HL-60 (cell line): ENCODE results near the gene UBR4.

Experiments
- DNase-seq, 2 experiments: peaks; one replicate each; pipeline ENCODE4 v3.0.0-alpha.2; 2010 to 2020; ENCODE audit warnings: low read depth in 1 of 2, low spot score in 1 of 2
- H3K27ac ChIP-seq: fragments of 250-450 bp; sonication (Bioruptor Pico); replicated peaks from 2 replicates; pipeline ENCODE4 v1.5.1; 2020; ENCODE audit warnings: mild to moderate bottlenecking, moderate library complexity
- H3K27me3 ChIP-seq: fragments of 250-450 bp; sonication (Bioruptor Pico); 2 replicates; pipeline ENCODE4 v1.5.1; 2021; ENCODE audit warnings: mild to moderate bottlenecking, moderate library complexity; ENCODE audit not compliant: insufficient read depth, poor library complexity, severe bottlenecking
- H3K4me3 ChIP-seq: replicated peaks from 2 replicates; pipeline ENCODE4 v1.5.1; 2011; ENCODE audit warnings: mild to moderate bottlenecking, control low read depth, low read length; ENCODE audit not compliant: insufficient read depth
- CTCF ChIP-seq: IDR thresholded peaks from one replicate; pipeline ENCODE4 v1.5.1; 2011; ENCODE audit warnings: low read length, control low read depth, inconsistent platforms; ENCODE audit not compliant: insufficient read depth
- GABPA ChIP-seq: IDR thresholded peaks from 2 replicates; pipeline ENCODE4 v1.6.1; 2012; ENCODE audit warnings: low read depth
- POLR2AphosphoS5 ChIP-seq: IDR thresholded peaks from 2 replicates; pipeline ENCODE4 v1.6.1; 2012; ENCODE audit warnings: low read depth
- SPI1 ChIP-seq: IDR thresholded peaks from 2 replicates; pipeline ENCODE4 v1.6.1; 2012; ENCODE audit warnings: low read depth, mild to moderate bottlenecking, borderline replicate concordance
- TF ChIP-seq, protein P1 (sequence below): IDR thresholded peaks from 2 replicates; pipeline ENCODE4 v1.6.1; 2012; ENCODE audit warnings: low read depth; ENCODE audit not compliant: insufficient replicate concordance

UBR4 gene

GRCh38 chr1:19033515-19033839, 176.6 kb downstream of the UBR4 start:
- Histone ChIP-seq H3K27me3 (peaks cover 12% of the 10 kb centered on the region), H3K27ac (no peak overlapping the region)
- TF ChIP-seq SPI1 (no peak), CTCF (no peak), POLR2AphosphoS5 (no peak), GABPA (no peak)
- TF ChIP-seq, protein P1, sequence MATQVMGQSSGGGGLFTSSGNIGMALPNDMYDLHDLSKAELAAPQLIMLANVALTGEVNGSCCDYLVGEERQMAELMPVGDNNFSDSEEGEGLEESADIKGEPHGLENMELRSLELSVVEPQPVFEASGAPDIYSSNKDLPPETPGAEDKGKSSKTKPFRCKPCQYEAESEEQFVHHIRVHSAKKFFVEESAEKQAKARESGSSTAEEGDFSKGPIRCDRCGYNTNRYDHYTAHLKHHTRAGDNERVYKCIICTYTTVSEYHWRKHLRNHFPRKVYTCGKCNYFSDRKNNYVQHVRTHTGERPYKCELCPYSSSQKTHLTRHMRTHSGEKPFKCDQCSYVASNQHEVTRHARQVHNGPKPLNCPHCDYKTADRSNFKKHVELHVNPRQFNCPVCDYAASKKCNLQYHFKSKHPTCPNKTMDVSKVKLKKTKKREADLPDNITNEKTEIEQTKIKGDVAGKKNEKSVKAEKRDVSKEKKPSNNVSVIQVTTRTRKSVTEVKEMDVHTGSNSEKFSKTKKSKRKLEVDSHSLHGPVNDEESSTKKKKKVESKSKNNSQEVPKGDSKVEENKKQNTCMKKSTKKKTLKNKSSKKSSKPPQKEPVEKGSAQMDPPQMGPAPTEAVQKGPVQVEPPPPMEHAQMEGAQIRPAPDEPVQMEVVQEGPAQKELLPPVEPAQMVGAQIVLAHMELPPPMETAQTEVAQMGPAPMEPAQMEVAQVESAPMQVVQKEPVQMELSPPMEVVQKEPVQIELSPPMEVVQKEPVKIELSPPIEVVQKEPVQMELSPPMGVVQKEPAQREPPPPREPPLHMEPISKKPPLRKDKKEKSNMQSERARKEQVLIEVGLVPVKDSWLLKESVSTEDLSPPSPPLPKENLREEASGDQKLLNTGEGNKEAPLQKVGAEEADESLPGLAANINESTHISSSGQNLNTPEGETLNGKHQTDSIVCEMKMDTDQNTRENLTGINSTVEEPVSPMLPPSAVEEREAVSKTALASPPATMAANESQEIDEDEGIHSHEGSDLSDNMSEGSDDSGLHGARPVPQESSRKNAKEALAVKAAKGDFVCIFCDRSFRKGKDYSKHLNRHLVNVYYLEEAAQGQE = no peak

GRCh38 chr1:19032701-19033514, 177.2 kb downstream of the UBR4 start:
- no peak for TF ChIP-seq SPI1
- TF ChIP-seq, protein P1 = no peak
- no peak for TF ChIP-seq CTCF
- no peak for TF ChIP-seq GABPA
- no peak for TF ChIP-seq POLR2AphosphoS5
- DNase-seq = no peak
- no peak overlapping the region for H3K4me3 ChIP-seq
- H3K27ac ChIP-seq = no peak overlapping the region
- peaks cover 12% of the 10 kb centered on the region for H3K27me3 ChIP-seq

More at GRCh38 chr1:19033515-19033839, 176.6 kb downstream of the UBR4 start:
- H3K4me3 ChIP-seq = no peak overlapping the region
- no peak for DNase-seq

GRCh38 chr1:19032413-19032695, 177.7 kb downstream of the UBR4 start:
- Histone ChIP-seq H3K4me3 (no peak overlapping the region), H3K27ac (no peak overlapping the region), H3K27me3 (peaks cover 12% of the 10 kb centered on the region)
- no peak for DNase-seq
- TF ChIP-seq POLR2AphosphoS5 (no peak), SPI1 (no peak), CTCF (no peak), GABPA (no peak)
- TF ChIP-seq, protein P1 = no peak
